Measurements from ENCODE around the gene URB2.
"Not testable (repeated sequence)": the region's sequence is repeated elsewhere in the genome, so short reads cannot be mapped to it uniquely, and the experiment has no call there.

URB2 gene

DNA sequence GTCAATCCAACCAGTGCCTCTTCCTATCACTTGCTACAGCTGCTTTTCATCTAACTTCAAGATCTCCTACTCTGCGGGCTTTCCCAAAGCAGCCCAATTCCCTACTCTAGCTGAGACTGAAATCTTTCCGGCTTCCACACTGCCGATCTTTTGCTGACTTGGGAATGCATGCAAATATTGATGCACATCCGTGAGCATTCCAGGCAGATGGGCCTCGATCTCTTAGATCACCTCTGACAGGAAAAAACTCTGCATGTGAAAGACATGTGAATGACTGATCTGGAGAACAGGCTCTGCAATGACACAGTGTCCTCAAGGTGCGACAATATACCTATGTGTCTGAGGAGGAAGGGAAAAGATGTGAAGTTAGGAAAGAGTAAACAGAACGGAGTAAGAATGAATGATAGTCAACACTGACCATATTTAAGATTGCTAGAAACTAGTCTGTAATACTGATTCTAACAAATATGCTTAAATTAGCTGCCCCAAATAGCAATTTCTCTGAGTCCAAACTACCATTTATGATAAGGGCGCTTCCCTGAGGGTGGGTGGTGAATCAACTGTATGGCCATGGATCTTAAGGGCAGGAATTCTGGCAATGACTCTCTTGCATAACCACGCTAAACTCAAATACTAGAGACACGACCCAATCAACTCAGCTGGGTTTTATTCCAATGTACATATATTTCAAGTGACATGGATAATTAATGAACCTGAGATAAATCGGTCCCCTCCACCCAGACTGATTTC lies 8.5 kb upstream of the URB2 start:
- DNase-seq = no peak

DNA sequence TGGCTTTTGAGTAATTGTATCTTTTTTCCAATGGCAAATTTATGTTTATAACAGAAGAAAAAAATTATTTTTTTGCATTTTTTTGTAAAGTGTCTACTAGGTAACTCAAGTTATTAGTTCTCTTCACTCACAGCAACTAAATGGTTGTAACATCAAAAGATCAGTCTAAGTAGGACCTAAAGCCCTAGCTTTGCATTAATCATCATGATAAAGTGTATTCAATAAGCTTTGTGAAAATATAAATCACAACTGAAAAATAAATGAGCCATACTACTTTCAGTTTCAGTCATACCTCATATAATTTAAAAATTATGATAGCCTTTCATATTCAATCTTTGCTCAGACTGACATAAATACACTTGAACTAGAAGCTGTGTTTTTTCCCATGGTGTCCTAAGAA lies 7.0 kb upstream of the URB2 start:
- DNase-seq = no peak

DNA sequence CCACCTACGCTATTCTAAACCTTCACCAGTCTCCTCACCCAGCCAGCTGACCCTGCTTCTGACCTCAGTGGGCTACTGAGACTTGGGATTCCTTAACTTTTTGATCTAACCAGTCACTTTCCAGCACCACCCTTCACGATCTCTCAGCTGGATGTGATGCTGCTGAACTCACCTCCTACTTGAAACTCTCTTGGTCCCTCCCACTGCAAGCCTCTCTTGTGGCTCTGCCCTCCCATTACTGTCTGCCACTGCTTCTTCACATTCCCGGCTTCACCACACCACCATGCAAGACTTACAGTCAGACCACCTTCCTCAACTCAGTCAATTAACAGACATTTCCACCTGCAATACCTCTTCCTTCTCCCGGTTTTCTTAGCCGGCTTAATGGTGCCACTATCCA lies 6.4 kb upstream of the URB2 start:
- no peak for DNase-seq

DNA sequence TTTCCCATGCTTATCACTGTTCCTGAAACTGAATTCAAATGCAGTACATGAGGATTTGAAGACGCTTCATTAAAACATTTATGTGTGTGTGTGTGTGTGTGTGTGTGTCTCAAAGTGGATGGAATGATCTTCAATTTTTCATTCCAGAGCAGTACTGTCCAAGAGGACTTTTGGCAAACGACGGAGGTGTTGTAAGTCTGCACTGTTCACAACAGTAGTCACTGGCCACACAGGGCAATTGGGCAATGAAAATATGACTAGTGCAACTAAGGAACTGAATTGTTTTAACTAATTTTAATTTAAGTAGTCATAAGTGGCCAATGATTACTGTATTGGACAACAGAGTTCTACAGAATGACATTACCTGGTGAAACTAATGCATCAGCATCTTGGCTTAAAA lies 5.2 kb upstream of the URB2 start:
- no peak for DNase-seq

DNA sequence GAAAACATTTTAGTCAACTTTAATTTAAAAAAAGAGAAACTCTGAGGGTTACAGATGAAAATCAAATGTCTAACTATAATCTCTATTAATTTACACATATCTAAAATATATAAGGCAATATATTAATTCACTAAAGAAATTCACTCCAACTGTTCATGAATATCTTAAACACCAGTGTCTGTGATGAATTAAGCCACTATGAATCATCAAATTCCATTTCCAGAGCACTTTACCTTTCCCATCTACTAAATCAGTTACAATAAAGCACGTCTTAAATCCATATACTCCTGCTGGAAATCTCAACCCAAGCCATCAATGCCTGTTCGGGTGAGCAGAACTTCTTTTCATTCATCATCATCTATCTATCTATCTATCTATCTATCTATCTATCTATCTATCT lies 4.4 kb upstream of the URB2 start:
- no peak for DNase-seq

DNA sequence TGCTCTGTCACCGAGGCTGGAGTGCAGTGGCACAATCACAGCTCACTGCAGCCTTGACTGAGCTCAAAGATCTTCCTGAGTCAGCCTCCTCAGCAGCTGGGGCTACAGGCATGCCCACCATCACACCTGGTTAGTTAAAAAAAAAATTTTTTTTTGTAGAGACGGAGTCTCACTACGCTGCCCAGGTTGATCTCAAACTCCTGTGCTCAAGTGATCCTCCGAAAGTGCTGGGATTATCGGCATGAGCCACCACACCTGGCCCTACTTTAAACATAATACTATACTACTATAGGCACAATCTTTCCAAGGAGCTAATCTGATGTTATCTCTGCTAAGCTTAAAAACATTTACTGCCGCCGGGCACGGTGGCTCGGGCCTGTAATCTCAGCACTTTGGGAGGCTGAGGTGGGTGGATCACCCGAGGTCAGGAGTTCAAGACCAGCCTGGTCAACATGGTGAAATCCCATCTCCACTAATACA lies 3.4 kb upstream of the URB2 start:
- not testable (repeated sequence) for DNase-seq

DNA sequence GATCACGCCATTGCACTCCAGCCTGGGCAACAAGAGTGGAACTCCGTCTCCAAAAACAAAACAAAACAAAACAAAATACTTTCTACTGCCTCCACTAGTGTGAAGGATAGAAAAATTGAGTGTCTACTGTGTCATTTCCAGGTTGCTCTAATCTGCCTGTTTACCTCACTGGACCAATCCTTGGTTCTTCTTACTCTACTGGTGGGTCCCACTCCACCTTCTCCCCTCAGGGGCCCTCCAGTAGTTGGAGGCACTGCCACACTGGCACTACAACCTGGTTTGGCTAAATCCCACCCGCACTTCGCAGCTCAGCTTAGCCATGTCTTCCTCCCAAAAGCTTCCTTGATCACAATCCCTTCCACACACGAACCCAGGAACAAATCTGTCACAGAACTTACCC lies 2.8 kb upstream of the URB2 start:
- no peak for DNase-seq

DNA sequence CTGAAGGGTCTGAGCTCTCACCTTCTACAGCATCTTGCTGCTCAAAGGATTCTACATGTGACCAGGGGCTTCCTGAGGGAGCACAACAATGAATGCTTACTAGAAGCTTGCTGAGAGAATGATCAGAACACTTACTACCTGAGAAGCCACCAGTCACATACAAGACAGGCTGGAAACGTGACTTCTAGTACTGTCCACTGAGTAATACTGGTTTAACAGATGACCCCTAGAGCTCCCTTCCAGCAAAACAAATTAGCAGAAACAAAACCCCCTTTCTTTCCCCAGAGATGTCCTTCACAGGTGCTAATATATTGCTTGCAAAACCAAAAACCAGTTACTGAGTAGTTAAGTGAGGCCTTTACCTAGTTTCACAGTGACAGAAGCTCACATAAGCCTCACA lies 2.2 kb upstream of the URB2 start:
- DNase-seq = no peak

DNA sequence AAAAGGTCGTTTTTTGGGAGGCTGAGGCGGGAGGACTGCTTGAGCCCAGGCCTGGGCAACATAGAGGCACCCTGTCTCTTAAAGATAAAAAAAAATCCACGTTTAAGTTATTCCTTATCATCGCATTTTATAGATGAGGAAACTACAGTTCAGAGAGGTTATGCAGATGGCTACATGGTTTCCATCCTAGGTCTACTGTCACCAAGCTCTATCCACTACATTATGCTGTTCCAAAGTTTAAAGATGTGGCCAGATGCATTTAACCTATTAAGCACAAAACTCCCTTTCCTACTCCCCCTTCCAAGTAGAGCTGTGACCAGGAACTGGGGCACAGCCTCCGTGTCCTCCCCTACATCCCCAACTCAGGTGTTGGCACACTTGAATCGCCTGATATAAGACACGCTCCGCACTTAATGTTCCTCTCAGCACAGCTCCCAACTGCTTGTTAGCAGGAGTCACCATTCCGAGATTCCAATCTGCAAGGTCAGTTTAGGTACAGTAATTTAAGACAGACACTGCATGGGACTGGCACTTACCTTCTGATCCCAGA lies 1.5 kb upstream of the URB2 start:
- no peak for DNase-seq

DNA sequence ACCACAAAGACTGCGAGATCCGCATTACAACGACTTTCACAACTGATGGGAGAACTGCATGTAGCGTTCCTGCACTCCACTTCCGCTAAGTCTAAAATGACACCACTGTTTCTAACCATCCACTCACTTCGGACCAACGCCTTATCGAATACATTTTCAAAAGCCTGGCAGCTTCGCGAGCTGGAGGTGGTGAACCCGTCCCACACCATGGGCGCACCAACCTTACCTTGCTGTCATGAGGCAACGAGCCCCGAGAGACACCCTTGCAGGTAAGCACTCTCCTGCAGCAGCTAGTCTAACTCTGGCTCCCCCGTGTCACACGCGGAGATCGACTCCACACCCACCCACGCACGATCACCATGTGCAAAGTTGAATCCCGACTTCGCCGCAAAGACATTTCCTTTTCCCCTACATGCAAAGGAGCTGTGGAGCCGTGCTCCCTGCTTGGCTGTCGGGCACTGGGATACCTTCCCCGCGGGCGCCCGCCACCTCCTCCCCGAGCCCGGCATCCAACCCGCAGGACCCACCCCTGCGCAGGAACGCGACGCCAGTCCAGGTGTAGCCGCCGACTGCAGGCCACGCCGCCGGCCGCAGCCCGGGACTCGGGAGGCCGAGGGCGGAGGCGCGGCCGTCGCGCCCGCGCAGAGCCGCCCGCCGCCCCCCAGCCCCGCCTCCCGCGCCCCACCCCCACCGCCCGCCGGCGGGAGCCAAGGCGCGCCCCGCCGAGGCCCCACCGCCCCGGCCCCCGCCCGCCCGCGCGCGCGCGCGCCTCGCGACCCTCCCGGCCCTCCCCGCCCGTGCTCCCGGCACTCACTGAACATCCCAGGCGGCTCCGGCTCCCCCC lies 754 bp upstream of the URB2 start:
- DNase-seq = peak; percentile 53 to 67

DNA sequence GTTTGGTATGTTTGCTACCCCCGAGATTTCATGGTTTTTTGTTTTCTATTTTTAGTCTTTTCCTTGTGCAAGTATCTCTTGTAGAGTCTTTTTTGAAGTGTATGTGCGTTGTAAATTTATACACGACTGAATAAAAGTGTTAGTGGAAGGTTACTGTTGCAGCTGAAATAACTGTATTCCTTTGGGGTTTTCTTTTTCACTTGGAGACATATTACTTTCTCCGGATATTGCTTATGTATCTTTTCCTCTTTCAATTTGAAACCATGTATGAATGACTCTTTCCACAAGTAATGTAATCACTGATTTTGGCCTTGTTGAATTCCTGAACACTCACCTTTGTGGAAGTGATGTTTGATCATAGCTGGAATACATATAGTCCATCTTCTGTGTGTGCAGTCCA lies 956 bp downstream of the URB2 start:
- no peak for DNase-seq

DNA sequence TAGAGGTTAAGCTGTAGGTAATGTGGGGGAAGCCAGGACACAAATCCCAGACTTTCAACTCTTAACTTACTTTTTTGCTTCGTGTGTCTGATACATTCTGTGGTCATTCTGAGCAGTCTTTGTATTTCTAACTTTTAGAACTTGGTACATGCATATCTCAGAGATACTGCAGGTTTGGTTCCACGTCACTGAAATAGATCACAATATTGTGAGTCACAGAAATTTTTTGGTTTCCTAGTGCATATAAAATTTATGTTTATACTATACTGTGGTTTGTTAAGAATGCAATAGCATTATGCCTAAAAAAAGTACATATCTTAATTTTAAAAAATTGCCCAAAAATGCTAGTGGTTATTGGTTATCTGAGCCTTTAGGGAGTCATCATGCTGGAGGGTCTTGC lies 3.2 kb downstream of the URB2 start:
- DNase-seq = no peak

DNA sequence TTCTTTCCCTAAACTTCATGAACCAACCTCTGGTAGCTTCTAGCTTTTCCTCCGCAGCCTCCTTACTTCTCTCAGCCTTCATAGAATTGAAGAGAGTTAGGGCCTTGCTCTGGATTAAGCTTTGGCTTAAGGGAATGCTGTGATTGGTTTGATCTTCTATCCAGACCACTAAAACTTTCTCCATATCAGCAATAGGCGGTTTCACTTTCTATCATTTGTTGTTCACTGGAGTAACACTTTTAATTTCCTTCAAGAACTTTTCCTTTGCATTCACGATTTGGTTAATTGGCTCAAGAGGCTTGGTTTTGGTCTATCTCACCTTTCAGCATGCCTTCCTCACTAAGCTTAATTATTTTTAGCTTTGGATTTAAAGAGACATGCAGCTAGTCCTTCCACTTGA lies 5.1 kb downstream of the URB2 start:
- DNase-seq = no peak

DNA sequence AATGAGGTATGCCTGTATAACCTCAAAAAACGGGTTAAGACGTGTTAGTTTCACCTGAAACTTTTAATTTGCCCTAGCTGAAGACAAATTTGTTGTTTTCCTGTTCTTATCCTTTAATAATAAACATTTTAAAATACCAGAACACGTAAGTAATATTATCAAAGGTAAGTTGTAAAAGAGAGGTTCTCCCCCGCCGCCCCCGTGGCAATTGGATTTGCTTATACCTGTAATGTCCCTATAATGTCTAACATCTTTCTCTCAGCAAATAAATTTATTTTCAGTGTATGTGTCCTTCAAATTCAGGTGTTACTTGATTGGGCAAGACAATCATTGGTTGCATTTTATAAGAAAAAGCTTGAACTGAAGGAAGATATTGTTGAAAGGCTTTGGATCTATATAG lies 5.9 kb downstream of the URB2 start:
- no peak for DNase-seq

DNA sequence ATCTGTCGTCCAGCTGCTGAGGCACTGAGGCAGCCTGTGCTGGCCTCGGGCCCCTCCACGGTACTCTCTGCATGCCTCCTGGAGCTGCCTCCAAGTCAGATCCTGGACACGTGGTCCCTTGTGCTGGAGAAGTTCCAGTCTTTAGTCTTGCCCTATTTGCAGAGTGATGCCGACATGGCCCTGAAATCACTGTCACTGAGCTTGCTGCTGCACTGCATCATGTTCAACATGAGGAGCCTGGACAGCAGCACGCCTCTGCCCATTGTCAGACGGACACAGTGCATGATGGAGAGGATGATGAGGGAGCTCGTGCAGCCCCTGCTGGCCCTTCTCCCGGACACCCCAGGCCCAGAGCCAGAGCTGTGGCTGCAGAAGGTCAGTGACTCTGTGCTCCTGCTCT lies 10.0 kb downstream of the URB2 start:
- no peak for DNase-seq

DNA sequence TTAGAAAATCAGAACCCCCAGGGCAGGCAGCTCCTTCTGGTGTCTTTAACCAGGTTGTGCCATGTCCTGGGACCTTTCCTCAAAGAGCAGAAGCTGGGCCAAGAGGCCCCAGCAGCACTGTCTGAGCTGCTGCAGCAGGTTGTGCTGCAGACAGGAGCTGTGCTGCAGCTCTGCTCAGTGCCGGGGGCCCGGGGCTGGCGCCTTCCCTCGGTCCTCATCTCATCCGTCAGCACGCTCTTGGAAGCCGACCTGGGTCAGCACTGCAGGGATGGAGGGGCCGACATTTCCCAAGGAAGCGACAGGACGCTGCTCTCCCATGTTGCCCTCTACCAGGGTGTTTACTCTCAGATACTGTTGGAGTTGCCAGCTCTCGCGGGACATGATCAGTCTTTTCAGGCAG lies 11.7 kb downstream of the URB2 start:
- DNase-seq = no peak

DNA sequence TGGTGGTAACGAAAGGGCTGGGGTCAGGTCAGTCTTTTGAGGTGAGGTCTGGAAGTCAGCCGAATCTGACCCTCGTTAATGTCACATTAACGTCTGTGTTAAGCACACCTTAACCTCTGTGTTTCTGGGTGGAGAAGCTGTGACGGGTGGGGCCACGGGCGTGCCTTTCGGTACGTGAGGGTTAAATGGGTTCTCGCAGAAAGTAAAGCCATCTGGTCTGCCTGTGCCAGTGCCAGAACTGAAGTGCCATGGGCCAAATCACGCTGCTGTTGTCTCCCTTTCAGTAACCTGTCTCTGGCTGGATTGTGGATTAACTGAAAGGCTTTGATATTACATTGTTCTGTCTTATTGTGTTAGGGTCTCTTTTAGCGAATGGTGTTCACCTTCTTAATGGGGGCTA lies 14.4 kb downstream of the URB2 start:
- no peak for DNase-seq

DNA sequence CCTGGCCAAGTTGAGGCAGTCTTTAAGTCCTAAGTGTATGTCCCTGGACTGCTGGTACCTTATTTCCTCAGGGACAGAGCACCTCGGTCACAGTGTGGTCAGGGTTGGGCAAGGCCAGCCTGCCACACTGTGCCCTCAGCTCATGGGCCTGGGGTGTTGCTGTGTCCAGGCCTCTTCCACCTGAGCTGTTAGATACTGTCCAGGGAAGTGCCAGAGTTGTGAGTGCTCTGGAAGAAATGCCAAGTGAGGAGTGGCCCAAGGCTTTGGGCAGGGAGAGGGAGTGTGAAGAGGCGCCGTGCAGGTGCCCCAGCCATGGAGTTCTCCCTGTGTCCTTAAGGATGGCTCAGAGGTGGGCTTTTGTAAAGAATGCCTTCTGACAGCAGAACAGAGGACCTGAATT lies 15.3 kb downstream of the URB2 start:
- DNase-seq = no peak

DNA sequence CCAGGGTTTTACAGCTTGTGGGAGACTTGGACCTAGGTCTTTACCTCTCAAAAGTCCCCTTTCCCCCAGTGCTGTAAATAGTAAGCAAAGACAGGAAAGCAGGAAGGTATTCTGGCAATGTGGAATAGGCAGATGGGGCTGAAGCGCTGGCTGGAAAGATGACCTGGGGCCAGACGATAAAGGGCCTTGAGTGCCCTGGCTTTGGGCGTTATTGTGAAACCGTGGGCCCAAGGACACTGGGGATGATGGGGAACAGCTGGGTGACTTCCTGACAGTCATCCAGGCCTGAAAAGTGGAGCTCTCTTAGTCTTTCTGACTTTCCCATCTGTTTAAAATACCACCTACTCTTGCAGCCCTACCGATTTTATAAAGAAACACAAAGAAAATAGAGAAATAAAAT lies 16.3 kb downstream of the URB2 start:
- no peak for DNase-seq

DNA sequence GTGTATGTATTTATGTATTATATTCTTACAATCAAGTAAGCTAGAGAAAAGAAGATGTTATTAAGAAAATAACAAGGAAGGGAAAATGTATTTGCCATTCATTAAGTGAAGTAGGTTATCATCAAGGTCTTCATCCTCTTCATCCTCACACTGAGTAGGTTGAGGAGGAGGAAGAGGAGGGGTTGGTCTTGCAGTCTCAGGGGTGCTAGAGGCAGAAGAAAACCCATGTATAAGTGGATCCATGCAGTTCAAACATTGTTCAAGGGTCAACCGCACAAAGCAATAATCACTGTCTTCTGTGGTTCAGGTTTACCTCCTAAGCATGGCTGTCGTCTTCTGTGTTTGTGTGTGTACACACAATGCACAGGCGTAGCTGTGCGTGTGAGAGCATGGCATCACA lies 16.9 kb downstream of the URB2 start:
- DNase-seq = no peak

DNA sequence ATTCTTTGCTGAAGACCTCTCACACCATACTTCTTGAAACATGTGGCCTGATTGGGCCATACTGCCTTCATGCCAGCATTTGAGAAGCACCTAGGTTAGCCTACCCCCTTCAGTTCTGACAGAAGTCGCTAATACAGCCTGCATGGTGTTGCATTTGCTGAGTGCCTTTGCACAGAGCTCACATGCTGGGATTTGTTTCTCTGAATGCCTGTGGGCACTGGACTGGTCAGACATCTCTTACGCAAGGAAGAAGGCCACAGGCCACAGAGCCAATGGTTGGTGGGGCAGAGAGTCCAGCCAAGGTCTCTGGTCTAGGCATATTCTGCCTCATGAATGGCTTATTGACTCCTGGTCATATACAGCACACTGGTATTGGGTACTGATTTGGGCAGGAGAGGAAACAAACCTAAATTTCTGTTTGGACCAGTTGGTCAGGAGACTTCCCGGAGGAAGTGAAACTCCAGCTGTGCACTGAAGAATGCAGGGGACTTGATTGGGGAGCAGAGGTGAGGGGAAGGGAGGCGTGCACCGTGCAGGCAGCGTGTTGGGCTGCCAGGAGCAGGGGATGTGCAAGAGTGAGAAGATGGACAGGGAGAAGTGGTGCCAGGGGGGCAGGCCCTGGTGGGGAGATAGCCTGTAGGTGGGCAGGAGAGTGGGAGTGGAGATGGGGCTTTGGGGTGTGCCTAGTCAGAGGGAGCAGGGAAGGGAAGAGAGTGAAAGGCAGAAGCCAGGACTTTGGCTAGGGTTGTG lies 18.1 kb downstream of the URB2 start:
- no peak for DNase-seq

DNA sequence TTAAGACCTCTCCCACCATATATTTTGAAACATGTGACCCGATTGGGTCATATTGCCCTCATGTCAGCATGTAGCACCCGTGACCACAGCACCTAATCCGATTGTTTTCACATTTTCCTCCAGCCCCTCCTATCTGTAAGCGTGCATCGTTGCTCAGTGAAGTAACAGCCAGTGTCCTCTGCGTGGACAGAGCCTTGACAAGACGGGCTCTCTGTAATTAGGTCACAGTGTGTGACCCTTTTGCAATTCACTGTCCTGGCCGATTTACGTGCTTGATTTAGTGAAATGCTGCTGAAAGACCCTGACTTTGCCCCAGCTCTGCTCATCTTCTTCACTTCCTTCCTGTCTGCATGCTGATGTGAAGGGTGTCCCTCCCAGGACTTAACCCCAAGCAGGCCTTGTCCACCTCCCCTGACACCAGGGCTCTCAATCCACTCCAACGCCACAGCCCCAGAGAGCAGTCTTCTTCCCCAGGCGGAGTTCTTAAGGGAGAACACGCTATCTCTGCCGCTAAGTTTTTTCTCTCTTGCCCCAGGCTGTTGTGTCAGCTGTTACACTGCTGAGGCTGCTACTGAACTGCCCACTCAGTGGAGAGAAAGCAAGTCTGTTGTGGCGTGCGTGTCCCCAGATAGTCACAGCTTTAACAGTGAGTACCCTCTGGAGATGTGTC lies 19.4 kb downstream of the URB2 start:
- DNase-seq = no peak

DNA sequence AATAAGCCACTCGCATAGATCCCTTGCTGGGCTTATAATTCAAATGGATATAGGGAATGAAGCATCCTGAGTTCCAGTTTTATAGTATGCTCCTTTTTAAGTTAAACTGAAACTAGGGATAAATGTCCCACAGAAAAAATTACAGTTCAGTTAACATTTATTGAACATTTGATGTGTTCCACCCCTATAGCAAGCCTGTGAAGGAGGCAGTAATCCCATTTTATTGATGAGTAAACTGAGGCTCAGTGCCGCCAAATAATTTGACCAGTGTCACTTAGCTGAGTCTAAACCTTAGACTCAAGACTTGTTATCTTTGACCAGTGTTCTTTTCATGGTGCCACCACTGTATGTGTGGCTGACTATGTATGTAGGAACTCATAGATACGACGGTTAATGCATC lies 22.4 kb downstream of the URB2 start:
- no peak for DNase-seq
